Measurements from ENCODE around the gene RALGAPA1. TPM values are rescaled to one million over a fixed set of nuclear protein-coding genes. Genes with fewer than 3 reads are reported as not detected.
"Not testable (repeated sequence)": the region's sequence is repeated elsewhere in the genome, so short reads cannot be mapped to it uniquely, and the experiment has no call there.

Gene RALGAPA1
- total and polyA plus RNA-seq, 3 experiments from 2014 or later: 28.2 to 37.9 (median 29.3) TPM

DNA sequence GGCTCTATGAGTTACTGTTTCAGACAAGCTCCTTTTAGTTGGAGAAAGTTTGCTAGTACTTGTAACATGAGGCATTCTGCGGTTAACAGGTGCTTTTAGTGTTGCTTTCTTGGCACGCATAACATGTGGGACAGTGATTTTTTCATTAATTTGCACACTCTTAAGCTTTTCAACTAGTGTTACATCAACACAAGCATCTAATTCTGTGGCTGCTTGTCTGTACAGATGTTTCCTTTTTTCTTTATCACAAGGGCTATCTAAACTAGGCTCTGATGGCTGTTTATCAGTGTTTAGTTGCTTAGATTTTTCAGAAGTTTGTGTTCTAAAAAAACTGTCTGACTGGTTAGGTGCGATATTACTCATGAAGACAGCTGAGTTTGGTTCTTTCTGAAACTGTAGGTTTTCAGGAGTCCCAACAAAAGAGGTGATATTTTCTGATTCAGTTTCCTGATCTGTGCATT is 120.1 kb downstream of the RALGAPA1 start:
- H3K27me3 ChIP-seq (ENCODE audit: insufficient read depth, low read length, poor library complexity, severe bottlenecking): no peaks in the 10 kb centered on the region
- H3K27me3 Mint-ChIP-seq: no peaks in the 10 kb centered on the region
- H3K4me3 ChIP-seq (ENCODE audit: low read length): no peak overlapping the region
- no peaks in the 10 kb centered on the region for H3K4me1 ChIP-seq (ENCODE audit: insufficient read depth, low read length)
- peak overlapping the region in 4 of 8 donors; percentile 24 to 75 (median 36) for H3K27ac Mint-ChIP-seq
- H3K4me1 Mint-ChIP-seq: peaks cover 1 to 13% (median 9%) of the 10 kb centered on the region in 3 donors
- peaks cover 0 to 33% (median 11%) of the 10 kb centered on the region in 3 donors for H3K36me3 Mint-ChIP-seq
- DNase-seq: no peak
- CTCF ChIA-PET: interaction anchor here (1.2 kb wide), 1 partner anchor 137 kb away, joined by 3 read pairs; the partner anchor contains the start of gene BRMS1L
- no peak overlapping the region for H3K27ac ChIP-seq (ENCODE audit: low read depth, low read length)
- POLR2A ChIA-PET: no interaction called here
- peaks cover 7% of the 10 kb centered on the region for H3K36me3 ChIP-seq (ENCODE audit: insufficient read depth, low read length)
- H3K9me3 Mint-ChIP-seq: no peaks in the 10 kb centered on the region
- no peaks in the 10 kb centered on the region for H3K9me3 ChIP-seq (ENCODE audit: low read length)
- no peak overlapping the region for H3K4me3 Mint-ChIP-seq

DNA sequence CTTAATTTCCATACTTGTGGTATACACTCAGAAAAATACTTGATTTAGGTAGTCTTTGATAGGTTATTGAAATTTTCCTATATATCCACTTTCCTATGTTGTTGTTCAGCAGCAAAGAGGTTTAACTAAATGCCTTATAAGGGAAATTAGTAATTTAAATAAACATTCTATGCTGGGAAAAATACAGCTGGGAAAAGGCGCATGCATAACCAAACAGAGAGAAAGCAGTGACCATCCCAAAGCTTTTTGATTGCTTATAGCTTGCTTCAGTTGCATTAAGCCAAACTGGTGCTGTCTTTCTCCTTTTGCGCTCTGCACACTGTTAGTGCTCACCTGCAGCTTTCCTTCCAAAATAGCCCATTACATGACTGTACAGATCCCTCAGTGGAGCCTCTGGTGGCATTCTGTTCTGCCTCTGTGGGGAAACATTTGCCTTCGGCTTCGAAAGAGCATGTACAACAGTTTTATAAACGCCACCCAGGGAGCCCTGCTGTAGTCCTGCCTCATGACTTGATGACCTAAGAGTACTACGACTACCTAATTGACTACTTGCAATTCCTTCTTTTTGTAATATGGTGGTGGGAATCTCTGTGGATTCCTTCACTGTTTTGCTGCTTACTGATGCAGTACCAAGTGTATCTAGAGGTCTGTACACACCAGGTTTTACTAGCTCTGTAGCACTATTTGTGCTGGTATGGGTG is 120.8 kb downstream of the RALGAPA1 start:
- Mint-ChIP-seq H3K4me3 (no peak overlapping the region), H3K4me1 (peaks cover 1 to 13% (median 9%) of the 10 kb centered on the region in 3 donors), H3K27me3 (no peaks in the 10 kb centered on the region), H3K36me3 (peaks cover 0 to 39% (median 14%) of the 10 kb centered on the region in 3 donors), H3K9me3 (no peaks in the 10 kb centered on the region), H3K27ac (no peak overlapping the region)
- Histone ChIP-seq H3K27ac (ENCODE audit: low read depth, low read length) (no peak overlapping the region), H3K4me1 (ENCODE audit: insufficient read depth, low read length) (no peaks in the 10 kb centered on the region), H3K9me3 (ENCODE audit: low read length) (no peaks in the 10 kb centered on the region), H3K36me3 (ENCODE audit: insufficient read depth, low read length) (peaks cover 7% of the 10 kb centered on the region), H3K27me3 (ENCODE audit: insufficient read depth, low read length, poor library complexity, severe bottlenecking) (no peaks in the 10 kb centered on the region), H3K4me3 (ENCODE audit: low read length) (no peak overlapping the region)
- CTCF ChIA-PET: interaction anchor here (1.2 kb wide), 1 partner anchor 138 kb away, joined by 3 read pairs; the partner anchor contains the start of gene BRMS1L
- DNase-seq: no peak
- POLR2A ChIA-PET: no interaction called here

- Histone ChIP-seq H3K27ac (ENCODE audit: low read depth, low read length) (no peak overlapping the region), H3K4me1 (ENCODE audit: insufficient read depth, low read length) (no peaks in the 10 kb centered on the region), H3K9me3 (ENCODE audit: low read length) (no peaks in the 10 kb centered on the region), H3K36me3 (ENCODE audit: insufficient read depth, low read length) (peaks cover 12% of the 10 kb centered on the region), H3K27me3 (ENCODE audit: insufficient read depth, low read length, poor library complexity, severe bottlenecking) (no peaks in the 10 kb centered on the region), H3K4me3 (ENCODE audit: low read length) (no peak overlapping the region)
- Mint-ChIP-seq H3K4me1 (peaks cover 1 to 13% (median 9%) of the 10 kb centered on the region in 3 donors), H3K4me3 (no peak overlapping the region), H3K27ac (no peak overlapping the region), H3K27me3 (no peaks in the 10 kb centered on the region), H3K36me3 (peaks cover 0 to 47% (median 14%) of the 10 kb centered on the region in 3 donors), H3K9me3 (no peaks in the 10 kb centered on the region)
- peak in 2 of 5 donors; percentile 0 to 16 for DNase-seq
- POLR2A ChIA-PET: no interaction called here
- CTCF ChIA-PET: no interaction called here
Observed at GRCh38 chr14:35687335-35687939, 121.7 kb downstream of the RALGAPA1 start.

DNA sequence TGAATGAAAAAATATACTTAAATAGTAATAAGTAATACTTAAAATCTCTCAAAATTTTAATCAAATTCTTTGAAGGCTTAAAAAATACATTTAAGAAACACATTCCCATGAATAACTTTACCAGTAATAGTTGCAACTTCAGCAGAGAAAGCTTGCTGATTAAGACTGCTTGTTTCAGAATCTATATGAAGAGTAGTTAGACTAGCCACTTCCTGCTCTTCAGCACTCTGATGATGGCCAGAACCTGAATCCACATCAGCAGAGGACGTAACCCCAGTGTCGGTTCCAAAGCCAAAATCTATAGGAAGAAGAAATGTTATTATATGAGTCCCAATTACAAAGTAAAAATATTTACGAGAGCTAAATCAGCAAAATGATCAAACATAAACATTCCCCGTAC is 125.4 kb downstream of the RALGAPA1 start:
- CTCF ChIA-PET; H3K27ac ChIP-seq (ENCODE audit: low read depth, low read length); H3K27me3 ChIP-seq (ENCODE audit: insufficient read depth, low read length, poor library complexity, severe bottlenecking); H3K4me1 ChIP-seq (ENCODE audit: insufficient read depth, low read length); H3K4me3 Mint-ChIP-seq; H3K4me3 ChIP-seq (ENCODE audit: low read length); POLR2A ChIA-PET; H3K27me3 Mint-ChIP-seq; DNase-seq; H3K4me1 Mint-ChIP-seq; H3K9me3 Mint-ChIP-seq; H3K9me3 ChIP-seq (ENCODE audit: low read length); H3K27ac Mint-ChIP-seq; H3K36me3 ChIP-seq (ENCODE audit: insufficient read depth, low read length): not testable (repeated sequence)
- peaks cover 0 to 53% (median 14%) of the 10 kb centered on the region in 3 donors for H3K36me3 Mint-ChIP-seq

GRCh38 chr14:35682802-35683201 is 126.3 kb downstream of the RALGAPA1 start:
- CTCF ChIA-PET: no interaction called here
- Mint-ChIP-seq H3K27me3 (no peaks in the 10 kb centered on the region), H3K27ac (peak overlapping the region in 1 of 8 donors; percentile 56), H3K4me1 (no peaks in the 10 kb centered on the region), H3K4me3 (no peak overlapping the region), H3K9me3 (no peaks in the 10 kb centered on the region), H3K36me3 (peaks cover 0 to 57% (median 16%) of the 10 kb centered on the region in 3 donors)
- Histone ChIP-seq H3K27me3 (ENCODE audit: insufficient read depth, low read length, poor library complexity, severe bottlenecking) (no peaks in the 10 kb centered on the region), H3K36me3 (ENCODE audit: insufficient read depth, low read length) (peaks cover 5% of the 10 kb centered on the region), H3K4me3 (ENCODE audit: low read length) (no peak overlapping the region), H3K27ac (ENCODE audit: low read depth, low read length) (no peak overlapping the region), H3K9me3 (ENCODE audit: low read length) (no peaks in the 10 kb centered on the region), H3K4me1 (ENCODE audit: insufficient read depth, low read length) (no peaks in the 10 kb centered on the region)
- POLR2A ChIA-PET: no interaction called here
- no peak for DNase-seq

GRCh38 chr14:35678403-35679028 is 130.6 kb downstream of the RALGAPA1 start:
- no peak for DNase-seq
- peak overlapping the region in 2 of 8 donors; percentile 13 to 88 for H3K27ac Mint-ChIP-seq
- POLR2A ChIA-PET: no interaction called here

GRCh38 chr14:35669782-35670181 is 139.3 kb downstream of the RALGAPA1 start:
- Histone ChIP-seq H3K27me3 (ENCODE audit: insufficient read depth, low read length, poor library complexity, severe bottlenecking) (no peaks in the 10 kb centered on the region), H3K27ac (ENCODE audit: low read depth, low read length) (no peak overlapping the region), H3K4me3 (ENCODE audit: low read length) (no peak overlapping the region), H3K9me3 (ENCODE audit: low read length) (no peaks in the 10 kb centered on the region), H3K36me3 (ENCODE audit: insufficient read depth, low read length) (peaks cover 4% of the 10 kb centered on the region), H3K4me1 (ENCODE audit: insufficient read depth, low read length) (no peaks in the 10 kb centered on the region)
- Mint-ChIP-seq H3K27ac (peak overlapping the region in 1 of 8 donors; percentile 18), H3K27me3 (no peaks in the 10 kb centered on the region), H3K4me1 (peaks cover 0 to 4% (median 0%) of the 10 kb centered on the region in 3 donors), H3K4me3 (no peak overlapping the region), H3K9me3 (no peaks in the 10 kb centered on the region), H3K36me3 (peaks cover 12 to 55% (median 24%) of the 10 kb centered on the region in 3 donors)
- CTCF ChIA-PET: no interaction called here
- DNase-seq: no peak
- POLR2A ChIA-PET: no interaction called here

More at GRCh38 chr14:35678403-35679028, 130.6 kb downstream of the RALGAPA1 start:
- Histone ChIP-seq H3K27ac (ENCODE audit: low read depth, low read length) (no peak overlapping the region), H3K4me1 (ENCODE audit: insufficient read depth, low read length) (no peaks in the 10 kb centered on the region), H3K36me3 (ENCODE audit: insufficient read depth, low read length) (peaks cover 20% of the 10 kb centered on the region), H3K4me3 (ENCODE audit: low read length) (no peak overlapping the region), H3K27me3 (ENCODE audit: insufficient read depth, low read length, poor library complexity, severe bottlenecking) (no peaks in the 10 kb centered on the region), H3K9me3 (ENCODE audit: low read length) (no peaks in the 10 kb centered on the region)
- Mint-ChIP-seq H3K36me3 (peaks cover 7 to 69% (median 20%) of the 10 kb centered on the region in 3 donors), H3K9me3 (no peaks in the 10 kb centered on the region), H3K4me1 (no peaks in the 10 kb centered on the region), H3K27me3 (no peaks in the 10 kb centered on the region), H3K4me3 (no peak overlapping the region)
- CTCF ChIA-PET: no interaction called here

DNA sequence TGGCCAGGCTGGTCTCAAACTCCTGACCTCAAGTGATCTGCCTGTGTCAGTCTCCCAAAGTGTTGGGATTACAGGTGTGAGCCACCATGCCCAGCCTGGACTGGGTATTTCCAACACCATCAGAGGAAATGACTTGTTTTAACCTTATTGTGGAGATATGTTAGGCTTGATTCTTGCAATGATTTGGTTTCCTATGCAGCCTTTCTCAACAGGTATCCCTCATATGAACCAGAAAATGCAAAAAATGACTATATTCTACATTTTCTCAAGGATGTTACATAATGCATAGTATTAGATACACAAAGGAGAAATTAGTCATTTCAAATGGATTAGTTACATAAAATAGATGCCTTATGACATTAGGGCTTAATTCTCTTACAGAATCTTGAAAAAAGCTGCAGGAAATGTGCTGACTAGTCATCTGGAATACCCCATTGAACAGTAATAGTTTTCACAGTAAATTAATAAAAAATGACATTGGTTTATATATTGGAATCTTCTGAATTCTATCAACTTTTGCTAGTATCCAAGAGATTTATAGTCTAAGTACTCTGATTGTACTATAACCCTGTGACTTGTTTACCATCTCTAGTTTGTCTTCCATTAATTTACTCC is 142.6 kb downstream of the RALGAPA1 start:
- Histone ChIP-seq H3K27ac (ENCODE audit: low read depth, low read length) (no peak overlapping the region), H3K4me1 (ENCODE audit: insufficient read depth, low read length) (no peaks in the 10 kb centered on the region), H3K4me3 (ENCODE audit: low read length) (no peak overlapping the region), H3K9me3 (ENCODE audit: low read length) (no peaks in the 10 kb centered on the region), H3K36me3 (ENCODE audit: insufficient read depth, low read length) (peaks cover 15% of the 10 kb centered on the region), H3K27me3 (ENCODE audit: insufficient read depth, low read length, poor library complexity, severe bottlenecking) (no peaks in the 10 kb centered on the region)
- no peak for DNase-seq
- H3K4me1 Mint-ChIP-seq: peaks cover 0 to 4% (median 0%) of the 10 kb centered on the region in 3 donors
- ChIA-PET CTCF (no interaction called here), POLR2A (no interaction called here)
- no peaks in the 10 kb centered on the region for H3K27me3 Mint-ChIP-seq
- H3K36me3 Mint-ChIP-seq: peaks cover 11 to 64% (median 25%) of the 10 kb centered on the region in 3 donors
- H3K27ac Mint-ChIP-seq: no peak overlapping the region
- no peaks in the 10 kb centered on the region for H3K9me3 Mint-ChIP-seq
- no peak overlapping the region for H3K4me3 Mint-ChIP-seq
